K562 (cell line): ENCODE results near the gene P2RY14. TPM values are rescaled to one million over a fixed set of nuclear protein-coding genes. Genes with fewer than 3 reads are reported as not detected.
A peak's percentile ranks its signal among the peaks of the same experiment; 100 is the strongest.

Experiments used
- ATAC-seq: fragments of 200-7000 bp; cut with Tn5 transposase; 3 replicates; pipeline ENCODE4 v1.9.1; 2020; ENCODE audit warnings: moderate library complexity
- Bru-seq: library from RNA; stranded (reverse); fragments of 400-500 nt; gene quantifications from one replicate; lab custom pipeline; 2021; lab: Mats Ljungman, UMichigan
- BruChase-seq, 2 experiments: library from RNA; stranded (reverse); fragments of 400-500 nt; gene quantifications; one replicate each; lab custom pipeline; 2021; lab: Mats Ljungman, UMichigan
- BruUV-seq: library from RNA; stranded (reverse); fragments of 400-500 nt; replicated peaks from 2 replicates; lab custom pipeline; 2021; lab: Mats Ljungman, UMichigan
- CTCF ChIA-PET: fragments of 300-600 bp; formaldehyde crosslinking; extraction: SDS; loops from one replicate; lab custom pipeline; 2021; ENCODE audit warnings: low intra/inter-chr PET ratio; lab: Yijun Ruan, JAX
- POLR2A ChIA-PET: fragments of 300-600, 350-650 bp; sonication (Branson Sonifier 250); formaldehyde crosslinking; extraction: SDS; loops from one replicate; lab custom pipeline; 2021; ENCODE audit warnings: antibody characterized with exemption, inconsistent platforms; lab: Yijun Ruan, JAX
- DNase-seq, 4 experiments: peaks; one replicate each; pipeline versions ENCODE4 v3.0.0 to v3.0.0-alpha.2; 2011 to 2018; ENCODE audit warnings: low spot score in 3 of 4, mixed read lengths in 3 of 4; ENCODE audit errors: extremely low read depth in 1 of 4
- FAIRE-seq: peaks from 2 replicates; lab custom pipeline; 2011; peaks lifted over from hg19 to GRCh38; lab: Jason Lieb, UNC
- H2AFZ ChIP-seq: 2 replicates; pipeline ENCODE4 v1.6.0; 2011; ENCODE audit warnings: low read depth, low read length, control low read depth, inconsistent platforms
- H3K27ac ChIP-seq: fragments of 200-600 bp; 3 replicates; pipeline ENCODE4 v1.8.0; 2011; ENCODE audit warnings: low read depth, mild to moderate bottlenecking, control low read depth, inconsistent platforms, low read length, moderate library complexity, mixed read lengths; ENCODE audit errors: extremely low read depth
- H3K27me3 ChIP-seq, 2 experiments: fragments of 300-600 bp in 1 of 2; 2 replicates in 1 of 2; 3 replicates in 1 of 2; pipeline versions ENCODE4 v1.6.0 to v1.8.0; 2011; ENCODE audit warnings: inconsistent platforms in 2 of 2, low read length in 2 of 2, mild to moderate bottlenecking in 1 of 2, mixed read lengths in 1 of 2, moderate library complexity in 1 of 2; ENCODE audit not compliant: control insufficient read depth in 2 of 2, insufficient read depth in 2 of 2
- H3K36me3 ChIP-seq: fragments of 300-600 bp; 3 replicates; pipeline ENCODE4 v1.8.0; 2011; ENCODE audit warnings: mild to moderate bottlenecking, low read length, inconsistent platforms; ENCODE audit not compliant: control insufficient read depth, insufficient read depth
- H3K4me1 ChIP-seq, 2 experiments: fragments of 200-600 bp in 1 of 2; replicated peaks in 1 of 2; 2 replicates in 1 of 2; 3 replicates in 1 of 2; pipeline versions ENCODE4 v1.5.1 to v1.8.0; 2011; ENCODE audit warnings: inconsistent platforms in 2 of 2, low read length in 2 of 2, mild to moderate bottlenecking in 1 of 2, mixed read lengths in 1 of 2, moderate library complexity in 1 of 2; ENCODE audit not compliant: control insufficient read depth in 2 of 2, insufficient read depth in 2 of 2
- H3K4me2 ChIP-seq: 2 replicates; pipeline ENCODE4 v1.6.1; 2011; ENCODE audit warnings: low read length, control low read depth, inconsistent platforms, mixed read lengths; ENCODE audit not compliant: insufficient read depth
- H3K4me3 ChIP-seq: fragments of 200-600 bp; sonication (generic), shearing (Covaris generic); 2 replicates; pipeline ENCODE4 v1.5.1; 2016; ENCODE audit warnings: control low read depth, inconsistent platforms
- H3K79me2 ChIP-seq: fragments of 200-600 bp; 3 replicates; pipeline ENCODE4 v1.8.0; 2011; ENCODE audit warnings: low read length, inconsistent platforms; ENCODE audit not compliant: control insufficient read depth, insufficient read depth
- H3K9ac ChIP-seq, 2 experiments: 2 replicates each; pipeline versions ENCODE4 v1.6.0 to v1.6.1; 2011; ENCODE audit warnings: low read depth in 2 of 2, low read length in 2 of 2, control low read depth in 1 of 2, inconsistent platforms in 1 of 2, mild to moderate bottlenecking in 1 of 2, mixed read lengths in 1 of 2; ENCODE audit not compliant: insufficient read depth in 1 of 2
- H3K9me1 ChIP-seq: one replicate; pipeline ENCODE4 v1.6.0; 2011; ENCODE audit warnings: inconsistent platforms, mild to moderate bottlenecking, low read length, moderate library complexity; ENCODE audit not compliant: control insufficient read depth, insufficient read depth
- H3K9me3 ChIP-seq: replicated peaks from 2 replicates; pipeline ENCODE4 v1.5.1; 2011; ENCODE audit warnings: low read depth, low read length, inconsistent platforms; ENCODE audit not compliant: control insufficient read depth, insufficient read depth
- H4K20me1 ChIP-seq: replicated peaks from 2 replicates; pipeline ENCODE4 v1.6.1; 2011; ENCODE audit warnings: low read length, inconsistent platforms, mixed read lengths; ENCODE audit not compliant: control insufficient read depth, insufficient read depth
- MEIS2 ChIP-seq: fragments of 450-650 bp; IDR thresholded peaks from 2 replicates; pipeline ENCODE4 v1.6.1; 2014; ENCODE audit warnings: mild to moderate bottlenecking; ENCODE audit not compliant: partially characterized antibody
- ZNF431 ChIP-seq: sonication (generic); formaldehyde crosslinking; IDR thresholded peaks from 2 replicates; pipeline ENCODE4 v1.8.0; 2022; ENCODE audit warnings: mild to moderate bottlenecking, missing genetic modification reagents
- ZNF785 ChIP-seq: fragments of 250-450 bp; sonication (Bioruptor Pico); IDR thresholded peaks from 2 replicates; pipeline ENCODE4 v1.4.0; 2020; ENCODE audit warnings: mild to moderate bottlenecking
- WGBS: fragments of 100-300 bp; shearing (Covaris generic); methylation state at CpG from one replicate; pipeline ENCODE4 v1.1.6; 2016; ENCODE audit warnings: low coverage, mixed read lengths; ENCODE audit not compliant: insufficient coverage; ENCODE audit errors: missing lambda C conversion rate; 5-methylcytosine and 5-hydroxymethylcytosine counted together
- in situ Hi-C: fragments of 300-500 bp; cut with MboI; formaldehyde crosslinking; loops from 4 replicates; pipeline ENCODE4 v1.15.0; 2018; ENCODE audit warnings: inconsistent platforms, mixed read lengths
- intact Hi-C: fragments of 100-400 bp; cut with micrococcal nuclease; formaldehyde crosslinking; loops from 2 replicates; pipeline ENCODE4 v1.14.2; 2022
- long read RNA-seq, 3 experiments: library from polyadenylated mRNA in 2 of 3; library from RNA in 1 of 3; unstranded in 2 of 3; stranded (forward) in 1 of 3; transcript quantifications; one replicate each; pipeline ENCODE4 v2.0.0, GENCODE V29; 2019 to 2022
- polyA minus RNA-seq, 3 experiments: library from RNA; depleted of rRNA, polyadenylated mRNA; stranded (reverse); fragments of >200 nt; gene quantifications; 2 replicates each; pipeline ENCODE4 v1.2.3, GENCODE V29; 2011
- polyA plus RNA-seq, 8 experiments: library from polyadenylated mRNA; depleted of rRNA in 4 of 8; stranded (reverse) in 5 of 8; unstranded in 3 of 8; fragments of >200 nt; fragmentation: Nextera tagmentation in 2 of 8; fragmentation: Illumina TruSeq in 1 of 8; extraction: Ambion mirVana in 2 of 8; extraction: Trizol in 1 of 8; gene quantifications; 2 replicates each; pipeline versions ENCODE4 v1.2.1 to v1.2.3, GENCODE V29; 2011 to 2014; ENCODE audit warnings: inconsistent platforms in 1 of 8, missing spikeins in 1 of 8
- total RNA-seq, 7 experiments: library from RNA; depleted of rRNA in 6 of 7; stranded (reverse); fragments of >200 nt in 6 of 7; fragmentation: Illumina TruSeq in 2 of 7; extraction: Trizol in 2 of 7; gene quantifications; 2 replicates each; pipeline versions ENCODE4 v1.2.1 to v1.2.3, GENCODE V29; 2011 to 2021; ENCODE audit warnings: low replicate concordance in 1 of 7

P2RY14 gene
- not detected in 2 replicates for total RNA-seq (2011; cell fraction: chromatin; rRNA removed; ENCODE audit: low replicate concordance)
- total RNA-seq (2011; cell fraction: nucleolus; rRNA removed) = not detected in 2 replicates
- total RNA-seq (2011; cell fraction: nucleoplasm; rRNA removed) = not detected in 2 replicates
- not detected in 2 replicates for total RNA-seq (2014; rRNA removed)
- total RNA-seq (2014; rRNA removed; fragmentation: Illumina TruSeq; extraction: Trizol) = not detected in 2 replicates
- total RNA-seq (2015; rRNA removed; fragmentation: Illumina TruSeq; extraction: Trizol) = not detected in 2 replicates
- not detected in 2 replicates for total RNA-seq (2021)
- polyA plus RNA-seq (2011; rRNA removed) = not detected in 2 replicates
- polyA plus RNA-seq (2011; cell fraction: cytosol; rRNA removed) = not detected in 2 replicates
- not detected in 2 replicates for polyA plus RNA-seq (2011; cell fraction: nucleus; rRNA removed)
- not detected in 2 replicates for polyA plus RNA-seq (2012)
- not detected in 2 replicates for polyA plus RNA-seq (2014; fragmentation: Illumina TruSeq; extraction: Trizol)
- polyA plus RNA-seq (2014; fragmentation: Nextera tagmentation; extraction: Ambion mirVana) = not detected
- polyA plus RNA-seq (2014; rRNA removed) = not detected in 2 replicates
- polyA minus RNA-seq (2011; rRNA and poly(A)+ RNA removed) = not detected in 2 replicates
- not detected in 2 replicates for polyA minus RNA-seq (2011; cell fraction: cytosol; rRNA and poly(A)+ RNA removed)
- polyA minus RNA-seq (2011; cell fraction: nucleus; rRNA and poly(A)+ RNA removed) = not detected in 2 replicates
- Bru-seq, nascent RNA = percentile 5 among the genes with signal in this experiment
- BruChase-seq, experiment 1, labeled RNA remaining after a 2-hour chase = percentile 2 among the genes with signal in this experiment
- BruChase-seq, experiment 2, labeled RNA remaining after a 6-hour chase = percentile 3 among the genes with signal in this experiment
- long read RNA-seq, experiment 1 = 0 reads
- long read RNA-seq, experiment 2 = 0 reads
- long read RNA-seq, experiment 3 = 0 reads

- TF ChIP-seq ZNF431 (CRISPR knock-in tag) = no peak
- no peak for TF ChIP-seq ZNF785 (CRISPR knock-in tag)
- TF ChIP-seq MEIS2 = peak; percentile 54
- intact Hi-C loops = no loop called here
- Histone ChIP-seq H3K9me3 (no peaks in the 10 kb centered on the region), H3K4me2 (no peak within 1 kb of the TSS), H2AFZ (no peak within 1 kb of the TSS), H4K20me1 (no peaks in the 10 kb centered on the region), H3K4me1 (no peaks in the 10 kb centered on the region), H3K9ac (no peak within 1 kb of the TSS), H3K9me1 (no peaks in the 10 kb centered on the region), H3K79me2 (no peaks in the 10 kb centered on the region), H3K27me3 (0 out of 5 replicates have a peak, but pooled peaks cover 0 to 5% of the 10 kb centered on the region in 2 experiments), H3K27ac (no peak within 1 kb of the TSS), H3K4me3 (no peak within 1 kb of the TSS), H3K36me3 (no peaks in the 10 kb centered on the region)
- FAIRE-seq = no peak
- no TSS peak for BruUV-seq
- in situ Hi-C loops = no loop called here
- WGBS = 0% methylated on average over 4 of the region's 4 CpGs
- DNase-seq = no peak
- ChIA-PET CTCF (no interaction called here), POLR2A (interaction anchor here (0.8 kb wide), 1 partner anchor 29 kb away, joined by 3 read pairs; no protein-coding TSS in a partner anchor)
- ATAC-seq = no peak
Observed at GRCh38 chr3:151278230-151278629, at the start of gene P2RY14. Gene P2RY14 (minus strand): TSS chr3:151278542. CDS start chr3:151214316, 64,226 bp downstream.
